ENCODE results near the gene RALGPS2.

The RALGPS2 gene

DNA sequence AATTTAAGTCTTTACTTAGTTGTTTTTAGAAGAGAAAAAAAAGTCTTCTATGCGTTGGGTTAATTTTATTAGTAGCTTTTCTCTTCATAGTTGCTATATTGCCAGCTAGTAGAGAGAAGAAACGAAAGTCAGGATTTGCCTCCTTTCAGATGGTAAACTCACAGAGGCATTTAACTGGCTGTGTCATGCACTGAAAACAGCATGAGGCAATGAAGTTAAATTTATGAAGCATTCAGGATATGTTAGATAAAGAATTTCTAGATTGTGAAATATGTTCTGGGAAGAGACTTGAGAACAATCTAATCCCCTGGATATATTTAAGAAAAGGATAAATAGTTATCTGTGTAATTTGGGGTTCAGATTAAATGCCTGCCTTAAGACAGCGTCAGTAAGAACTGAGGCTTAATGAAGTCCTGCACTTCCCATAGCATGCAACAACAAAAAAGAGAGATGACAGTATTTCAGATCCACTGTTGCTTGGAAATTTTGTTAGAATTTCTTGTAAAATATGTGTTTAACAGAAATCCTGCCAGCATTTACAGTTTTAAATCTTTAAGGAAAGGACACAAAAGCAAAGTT is 144.2 kb downstream of the RALGPS2 start:
- DNase-seq: no peak

DNA sequence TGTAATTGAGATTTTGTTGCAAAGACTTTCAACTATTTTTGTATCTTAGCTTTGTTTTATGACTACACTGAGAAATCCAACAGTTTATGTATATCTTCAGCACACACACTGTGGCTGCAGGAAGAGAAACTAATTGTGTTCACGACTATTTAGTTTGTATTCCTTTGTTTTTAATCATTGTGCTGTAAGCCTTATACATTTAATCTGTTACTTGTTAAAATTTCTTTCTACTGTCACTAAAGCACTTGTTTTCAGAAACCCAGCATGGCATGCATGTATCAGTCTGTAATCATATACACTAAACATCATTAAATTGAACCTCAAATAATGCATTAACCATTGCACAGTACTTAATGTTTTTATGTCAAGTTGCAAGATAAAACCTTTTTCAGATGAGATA is 145.2 kb downstream of the RALGPS2 start:
- DNase-seq: no peak

DNA sequence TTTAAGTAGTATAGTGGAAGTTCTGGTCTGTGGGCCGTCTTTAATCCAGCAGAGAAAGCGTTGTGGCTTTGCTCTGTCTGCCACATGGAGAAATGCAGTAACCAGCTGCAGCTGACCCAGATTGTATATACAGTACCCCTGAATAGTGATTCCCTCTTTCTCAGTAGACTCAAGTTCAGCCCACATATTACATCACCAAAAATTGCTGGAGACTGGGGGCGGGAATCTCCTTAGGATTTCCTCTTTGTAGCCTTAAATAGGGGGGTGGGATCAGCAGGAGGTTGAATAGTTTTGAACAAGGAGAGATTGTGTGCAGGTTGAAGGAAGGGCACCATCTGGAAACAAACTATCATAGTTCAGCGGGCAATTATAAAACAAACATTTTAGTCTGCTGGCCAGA is 145.9 kb downstream of the RALGPS2 start, which contains the start of gene ANGPTL1:
ANGPTL1 (minus strand) TSS at position 134 of the 400 bp plus-strand sequence. CDS start 5,301 bp downstream, outside the sequence.
- DNase-seq: no peak

GRCh38 chr1:178871551-178872320 is 146.7 kb downstream of the RALGPS2 start:
- no peak for DNase-seq

DNA sequence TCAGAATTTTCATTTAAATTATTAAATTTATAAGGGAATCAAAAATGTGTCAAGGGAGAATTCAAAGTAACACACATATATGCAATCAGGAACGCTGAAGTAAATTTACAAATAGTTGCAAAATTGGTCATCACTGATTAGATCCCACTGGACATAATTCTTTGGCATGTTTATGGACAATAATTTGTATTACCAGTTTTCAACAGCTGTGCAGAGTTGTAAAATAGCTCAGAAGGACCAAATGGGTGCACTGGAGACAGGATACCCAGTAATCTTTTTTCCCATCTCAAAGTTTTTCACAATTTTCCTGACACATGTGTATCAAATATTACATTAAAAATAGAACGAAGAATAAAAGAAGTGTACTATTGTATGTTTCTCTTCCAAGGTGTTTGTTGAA is 149.9 kb downstream of the RALGPS2 start:
- no peak for DNase-seq

DNA sequence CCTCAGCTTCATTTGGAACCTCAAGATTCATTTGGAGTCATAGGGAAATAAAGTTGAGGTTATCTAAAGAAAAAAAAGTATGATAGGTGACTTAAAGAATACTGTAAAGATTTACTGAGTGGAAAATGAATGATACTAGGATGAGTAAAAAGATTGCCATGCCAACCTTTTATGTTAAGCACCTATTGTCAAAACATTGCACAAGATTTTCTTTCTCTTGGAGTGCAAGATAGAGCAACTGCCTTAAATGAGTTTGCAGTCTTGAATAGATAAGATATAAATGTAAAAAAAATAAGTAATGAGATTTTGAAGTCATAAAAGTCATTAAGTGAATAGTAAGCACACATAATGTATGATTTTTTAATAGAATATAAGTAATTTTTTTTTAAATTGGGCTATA is 150.9 kb downstream of the RALGPS2 start:
- no peak for DNase-seq

DNA sequence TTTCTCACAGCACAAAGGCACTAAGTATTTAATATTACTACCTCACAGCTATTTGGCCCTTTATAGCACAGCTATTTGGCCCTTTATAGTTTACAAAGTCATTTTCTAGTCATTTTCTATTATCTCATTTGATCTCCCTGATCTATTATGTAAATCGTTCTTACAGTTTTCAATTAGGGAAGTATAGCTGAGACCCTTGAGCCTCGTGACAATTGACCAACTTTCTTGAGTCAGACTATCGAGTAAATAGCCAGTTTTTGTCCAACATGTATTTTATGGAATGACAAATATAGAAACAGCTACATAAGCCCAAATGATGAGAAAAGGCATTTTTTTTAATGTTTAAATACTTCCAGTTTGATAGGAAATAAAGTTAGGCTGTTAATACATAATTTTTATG is 152.9 kb downstream of the RALGPS2 start:
- no peak for DNase-seq

GRCh38 chr1:178881950-178882349 is 156.9 kb downstream of the RALGPS2 start:
- no peak for DNase-seq

DNA sequence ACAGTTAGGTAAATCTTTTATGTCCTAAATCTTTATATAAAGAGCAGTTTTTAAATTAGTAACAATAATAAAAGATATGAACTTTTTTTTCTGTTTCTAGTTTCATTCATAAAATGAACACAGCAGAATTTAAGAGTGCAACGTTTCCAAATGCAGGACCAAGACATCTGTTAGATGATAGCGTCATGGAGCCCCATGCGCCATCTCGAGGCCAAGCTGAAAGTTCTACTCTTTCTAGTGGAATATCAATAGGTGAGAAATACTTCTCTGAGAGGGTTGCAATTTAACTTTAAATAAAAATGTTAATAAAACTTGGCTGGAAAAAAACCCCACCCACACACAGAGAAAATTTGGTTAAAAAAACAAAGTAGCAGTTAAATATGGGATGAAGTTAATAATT is 160.8 kb downstream of the RALGPS2 start:
- no peak for DNase-seq

DNA sequence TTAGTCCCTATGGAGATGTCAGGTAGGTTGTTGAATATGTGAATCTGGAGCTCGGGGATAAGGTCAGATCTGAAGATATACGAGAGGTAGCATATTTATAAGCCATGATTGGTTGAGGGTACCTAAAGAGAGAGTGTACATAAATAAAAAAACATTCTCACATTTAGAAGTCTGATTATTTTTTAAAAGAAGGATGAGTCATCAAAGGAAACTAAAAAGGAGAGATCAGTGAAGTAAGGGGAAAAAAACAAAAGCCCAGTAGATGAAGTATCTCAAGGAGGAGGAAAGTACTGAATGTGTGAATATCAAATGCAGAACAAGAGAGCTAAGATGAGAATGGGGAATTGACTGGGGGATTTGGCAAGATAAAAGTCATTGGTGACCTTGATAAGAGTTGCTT is 161.5 kb downstream of the RALGPS2 start:
- DNase-seq: no peak

DNA sequence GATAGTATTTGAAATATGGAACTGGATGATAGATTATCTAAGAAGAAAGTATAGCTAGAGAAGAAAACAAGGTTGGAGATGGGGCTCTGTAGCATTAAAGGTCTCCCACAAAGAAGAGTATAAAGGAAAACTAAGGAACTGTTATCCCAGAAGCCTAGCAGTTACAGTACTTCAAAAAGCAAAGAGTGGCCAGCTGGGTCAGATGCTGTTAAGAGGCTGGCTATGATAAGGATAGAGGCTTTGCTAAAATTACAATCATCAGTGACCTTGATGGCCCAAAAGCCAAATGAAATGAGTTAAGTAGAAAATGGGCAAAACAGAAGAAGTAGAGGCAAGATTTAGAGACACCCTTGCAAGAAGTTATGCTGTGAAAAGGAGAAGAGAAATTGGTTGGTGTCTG is 170.9 kb downstream of the RALGPS2 start:
- no peak for DNase-seq

- DNase-seq: no peak
These were observed 173.4 kb downstream of the RALGPS2 start for GRCh38 chr1:178898401-178898800.

DNA sequence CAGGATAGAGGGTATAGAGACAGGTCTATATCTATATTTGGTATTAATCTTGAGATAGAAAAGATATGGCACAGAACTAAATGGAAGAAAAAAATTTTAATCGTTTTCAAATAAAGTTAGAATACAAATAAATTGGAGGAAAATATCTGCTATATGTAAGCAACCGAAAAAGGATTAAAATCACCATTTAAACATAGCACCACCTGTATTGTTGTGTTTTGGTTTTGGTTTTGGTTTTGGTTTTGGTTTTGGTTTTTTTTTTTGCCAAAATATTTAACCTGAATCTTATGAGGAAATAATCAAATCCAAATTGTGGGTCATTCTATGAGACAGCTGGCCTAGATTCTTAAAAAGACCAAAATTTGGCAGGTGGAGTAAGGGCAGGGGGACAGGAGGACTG is 174.4 kb downstream of the RALGPS2 start:
- no peak for DNase-seq

- DNase-seq: no peak
These were observed 176.6 kb downstream of the RALGPS2 start for GRCh38 chr1:178901482-178902125.

- no peak for DNase-seq
These were observed 183.3 kb downstream of the RALGPS2 start for GRCh38 chr1:178908358-178908757.

DNA sequence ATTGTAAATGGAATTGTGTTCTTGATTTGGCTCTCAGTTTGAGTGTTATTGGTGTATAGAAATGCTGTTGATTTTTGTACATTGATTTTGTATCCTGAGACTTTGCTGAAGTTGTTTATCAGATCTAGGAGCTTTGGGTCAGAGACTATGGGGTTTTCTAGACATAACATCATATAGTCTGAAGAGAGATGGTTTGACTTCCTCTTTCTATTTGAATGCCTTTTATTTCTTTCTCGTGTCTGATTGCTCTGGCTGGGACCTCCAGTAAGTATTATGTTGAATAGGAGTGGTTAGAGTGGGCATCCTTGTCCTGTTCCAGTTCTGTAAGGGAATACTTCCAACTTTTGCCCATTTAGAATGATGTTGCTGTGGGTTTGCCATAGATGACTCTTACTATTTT is 185.0 kb downstream of the RALGPS2 start:
- no peak for DNase-seq

GRCh38 chr1:178912597-178912996 is 187.6 kb downstream of the RALGPS2 start:
- no peak for DNase-seq

DNA sequence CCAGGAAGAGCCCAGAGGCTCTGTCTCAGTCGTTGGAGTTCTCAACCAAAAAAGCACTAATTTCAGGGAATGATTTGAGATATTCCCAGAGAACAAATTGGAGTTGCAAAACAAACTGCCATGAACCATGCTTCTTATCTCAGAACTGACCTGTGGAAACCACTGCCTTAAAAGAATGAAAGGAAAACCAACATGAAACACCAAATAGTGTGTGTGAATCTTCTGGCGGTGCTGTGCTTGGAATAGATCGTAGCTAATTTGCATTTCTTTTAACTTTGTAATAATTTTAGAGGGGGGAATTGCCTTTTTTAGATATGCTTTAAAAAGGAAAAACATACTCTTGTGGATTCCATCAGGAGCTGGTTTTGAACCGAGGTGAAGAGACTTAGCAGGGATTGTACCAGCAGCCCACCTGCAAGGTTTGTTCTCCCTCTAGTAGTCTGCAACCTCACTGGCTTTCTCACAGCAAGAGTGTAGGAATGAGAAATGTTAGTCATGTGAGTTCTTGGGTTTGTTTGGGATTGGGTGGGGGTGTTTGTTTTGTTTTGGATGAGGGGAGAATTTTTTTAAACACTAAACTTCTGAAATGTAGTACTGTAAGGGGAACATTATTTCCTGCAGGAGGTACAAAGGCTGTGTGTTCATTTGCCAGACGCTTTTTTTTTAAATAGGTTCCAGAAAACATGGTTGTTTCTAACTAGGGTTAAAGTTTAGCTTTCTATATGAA is 191.6 kb downstream of the RALGPS2 start:
- DNase-seq: no peak

- DNase-seq: no peak
These were observed 193.3 kb downstream of the RALGPS2 start for GRCh38 chr1:178918308-178918707.

GRCh38 chr1:178918955-178919354 is 193.9 kb downstream of the RALGPS2 start:
- no peak for DNase-seq

GRCh38 chr1:178919581-178919980 is 194.5 kb downstream of the RALGPS2 start:
- no peak for DNase-seq

GRCh38 chr1:178921499-178921898 is 196.5 kb downstream of the RALGPS2 start:
- DNase-seq: no peak

DNA sequence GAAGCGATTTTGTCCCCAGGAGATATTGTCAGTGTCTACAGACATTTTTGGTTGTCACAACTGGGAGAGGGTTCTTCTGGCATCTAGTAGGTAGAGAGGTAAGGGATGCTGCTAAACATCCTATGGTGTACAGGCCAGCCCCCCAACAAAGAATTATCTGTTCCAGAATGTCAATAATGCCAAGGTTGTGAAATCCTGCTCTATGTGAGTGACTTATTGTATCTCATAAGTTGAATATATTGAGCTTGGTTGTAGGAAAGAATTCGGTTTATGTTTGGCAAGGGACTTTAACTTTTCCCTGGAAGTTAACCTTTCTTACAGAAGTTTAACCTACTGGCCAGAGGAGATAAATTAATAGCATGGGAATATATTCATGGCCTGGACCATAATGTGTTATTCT is 198.5 kb downstream of the RALGPS2 start:
- no peak for DNase-seq

DNA sequence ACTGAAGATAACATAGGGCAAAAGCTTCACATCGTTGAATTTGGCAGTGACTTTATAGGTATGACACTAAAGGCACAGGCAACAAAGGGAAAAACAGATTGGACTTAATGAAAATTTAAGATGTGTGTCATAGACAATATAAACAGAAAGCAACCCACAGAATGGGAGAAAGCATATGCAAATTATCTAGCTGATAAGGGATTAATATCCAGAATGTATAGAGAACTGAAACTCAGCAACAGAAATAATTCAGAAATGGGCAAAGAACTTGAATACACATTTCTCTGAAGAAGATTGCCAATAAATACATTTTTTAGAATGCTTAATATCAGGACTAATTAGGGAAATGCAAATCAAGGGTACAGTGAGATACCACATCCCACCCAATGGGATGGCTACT is 201.0 kb downstream of the RALGPS2 start:
- no peak for DNase-seq

Data from NCI-H187 treated with DMSO at 0.1 percent for 48 hours (cell line).